H9 (cell line): Measurements from ENCODE around the gene ANKH. TPM values are rescaled to one million over a fixed set of nuclear protein-coding genes. Genes with fewer than 3 reads are reported as not detected.

Source experiments
- DNase-seq: peaks from one replicate; pipeline ENCODE4 v3.0.0-alpha.2; 2017
- H2AFZ ChIP-seq: one replicate; pipeline ENCODE4 v1.6.1; 2013; ENCODE audit warnings: mild to moderate bottlenecking, low read length, control low read depth, moderate library complexity
- H2AK5ac ChIP-seq: 2 replicates; pipeline ENCODE4 v1.6.1; 2013; ENCODE audit warnings: low read length, control low read depth, mixed read lengths; ENCODE audit not compliant: insufficient read length
- H2BK120ac ChIP-seq: one replicate; pipeline ENCODE4 v1.6.1; 2013; ENCODE audit warnings: low read depth, mild to moderate bottlenecking, low read length, control low read depth, inconsistent platforms; ENCODE audit not compliant: poor library complexity, severe bottlenecking
- H2BK12ac ChIP-seq: 2 replicates; pipeline ENCODE4 v1.6.1; 2013; ENCODE audit warnings: low read length, control low read depth, mixed read lengths, low read depth; ENCODE audit not compliant: insufficient read length
- H2BK15ac ChIP-seq: 2 replicates; pipeline ENCODE4 v1.6.1; 2013; ENCODE audit warnings: low read depth, low read length, control low read depth
- H2BK20ac ChIP-seq: one replicate; pipeline ENCODE4 v1.6.1; 2013; ENCODE audit warnings: low read depth, mild to moderate bottlenecking, low read length, control low read depth, inconsistent platforms; ENCODE audit not compliant: poor library complexity, severe bottlenecking
- H2BK5ac ChIP-seq: 2 replicates; pipeline ENCODE4 v1.6.1; 2013; ENCODE audit warnings: low read length, control low read depth, mixed read lengths; ENCODE audit not compliant: insufficient read length
- H3K14ac ChIP-seq: 2 replicates; pipeline ENCODE4 v1.6.1; 2013; ENCODE audit warnings: low read length, control low read depth; ENCODE audit not compliant: insufficient read depth
- H3K18ac ChIP-seq: 2 replicates; pipeline ENCODE4 v1.6.1; 2013; ENCODE audit warnings: low read depth, mild to moderate bottlenecking, mixed read lengths, low read length, control low read depth; ENCODE audit not compliant: insufficient read length
- H3K23ac ChIP-seq: 2 replicates; pipeline ENCODE4 v1.6.1; 2013; ENCODE audit warnings: low read length, control low read depth, mixed read lengths, low read depth; ENCODE audit not compliant: insufficient read length
- H3K23me2 ChIP-seq: 2 replicates; pipeline ENCODE4 v1.6.1; 2013; ENCODE audit warnings: low read depth, mild to moderate bottlenecking, mixed read lengths, low read length, control low read depth; ENCODE audit not compliant: insufficient read length, poor library complexity, severe bottlenecking
- H3K27ac ChIP-seq: 2 replicates; pipeline ENCODE4 v1.5.1; 2013; ENCODE audit warnings: low read length, control low read depth, mixed read lengths, low read depth; ENCODE audit not compliant: insufficient read length
- H3K27me3 ChIP-seq: 2 replicates; pipeline ENCODE4 v1.6.1; 2013; ENCODE audit warnings: low read length, control low read depth, inconsistent platforms; ENCODE audit not compliant: insufficient read depth
- H3K4ac ChIP-seq: 2 replicates; pipeline ENCODE4 v1.6.1; 2013; ENCODE audit warnings: low read depth, mild to moderate bottlenecking, control low read depth, inconsistent platforms, low read length, moderate library complexity
- H3K4me1 ChIP-seq: 2 replicates; pipeline ENCODE4 v1.6.1; 2013; ENCODE audit warnings: low read length, control low read depth, inconsistent platforms; ENCODE audit not compliant: insufficient read depth
- H3K4me2 ChIP-seq: 2 replicates; pipeline ENCODE4 v1.6.1; 2013; ENCODE audit warnings: low read length, control low read depth, mixed read lengths; ENCODE audit not compliant: insufficient read length, insufficient read depth
- H3K56ac ChIP-seq: 2 replicates; pipeline ENCODE4 v1.6.1; 2013; ENCODE audit warnings: low read depth, mild to moderate bottlenecking, mixed read lengths, low read length, control low read depth; ENCODE audit not compliant: insufficient read length
- H3K79me1 ChIP-seq: 2 replicates; pipeline ENCODE4 v1.6.1; 2013; ENCODE audit warnings: low read depth, mild to moderate bottlenecking, moderate library complexity, low read length, control low read depth, inconsistent platforms; ENCODE audit not compliant: insufficient read depth, poor library complexity, severe bottlenecking
- H3K79me2 ChIP-seq: 2 replicates; pipeline ENCODE4 v1.6.1; 2013; ENCODE audit warnings: low read length, control low read depth, inconsistent platforms; ENCODE audit not compliant: insufficient read depth
- H3K9ac ChIP-seq: 2 replicates; pipeline ENCODE4 v1.6.1; 2013; ENCODE audit warnings: low read length, control low read depth, mixed read lengths; ENCODE audit not compliant: insufficient read length; ENCODE audit errors: extremely low read depth
- H3K9me3 ChIP-seq: one replicate; pipeline ENCODE4 v1.6.1; 2013; ENCODE audit warnings: low read depth, low read length, inconsistent platforms; ENCODE audit not compliant: control insufficient read depth
- H3T11ph ChIP-seq: one replicate; pipeline ENCODE4 v1.6.1; 2013; ENCODE audit warnings: mild to moderate bottlenecking, low read length, control low read depth, inconsistent platforms
- H4K20me1 ChIP-seq: one replicate; pipeline ENCODE4 v1.6.1; 2013; ENCODE audit not compliant: control insufficient read depth, insufficient read length, insufficient read depth
- H4K5ac ChIP-seq: 2 replicates; pipeline ENCODE4 v1.6.1; 2013; ENCODE audit warnings: low read depth, mild to moderate bottlenecking, mixed read lengths, low read length, control low read depth; ENCODE audit not compliant: insufficient read length
- H4K8ac ChIP-seq: replicated peaks from 2 replicates; pipeline ENCODE4 v1.6.1; 2013; ENCODE audit warnings: low read length, control low read depth, mixed read lengths, low read depth; ENCODE audit not compliant: insufficient read length
- H4K91ac ChIP-seq: 2 replicates; pipeline ENCODE4 v1.6.1; 2013; ENCODE audit warnings: low read depth, mild to moderate bottlenecking, moderate library complexity, mixed read lengths, low read length, control low read depth; ENCODE audit not compliant: insufficient read length
- H3K27ac Mint-ChIP-seq, 3 experiments: 2 replicates in 2 of 3; 3 replicates in 1 of 3; pipeline ENCODE4 v1.8.0; 2020 to 2021; ENCODE audit warnings: mixed read lengths in 3 of 3, mild to moderate bottlenecking in 1 of 3, moderate library complexity in 1 of 3
- H3K27me3 Mint-ChIP-seq: 2 replicates; pipeline ENCODE4 v1.8.0; 2021; ENCODE audit warnings: low read depth, mild to moderate bottlenecking, moderate library complexity, mixed read lengths
- H3K36me3 Mint-ChIP-seq, 3 experiments: 2 replicates in 2 of 3; 3 replicates in 1 of 3; pipeline ENCODE4 v1.8.0; 2020 to 2021; ENCODE audit warnings: low read depth in 3 of 3, mixed read lengths in 3 of 3; ENCODE audit not compliant: insufficient read depth in 1 of 3
- H3K4me1 Mint-ChIP-seq, 2 experiments: 2 replicates each; pipeline ENCODE4 v1.8.0; 2020; ENCODE audit warnings: mixed read lengths in 2 of 2
- H3K4me3 Mint-ChIP-seq, 2 experiments: 2 replicates in 1 of 2; 3 replicates in 1 of 2; pipeline ENCODE4 v1.8.0; 2020 to 2021; ENCODE audit warnings: mild to moderate bottlenecking in 2 of 2, mixed read lengths in 2 of 2, moderate library complexity in 1 of 2
- H3K9me3 Mint-ChIP-seq, 2 experiments: 2 replicates in 1 of 2; 3 replicates in 1 of 2; pipeline ENCODE4 v1.8.0; 2020; ENCODE audit warnings: mild to moderate bottlenecking in 2 of 2, mixed read lengths in 2 of 2, moderate library complexity in 1 of 2
- WGBS: extraction: QIAGEN DNeasy Blood & Tissue Kit; methylation state at CpG from one replicate; pipeline ENCODE4 v1.1.7; 2013; ENCODE audit warnings: missing lambda C conversion rate, low lambda C conversion rate, mixed read lengths; ENCODE audit not compliant: insufficient read length; ENCODE audit errors: extremely low coverage; 5-methylcytosine and 5-hydroxymethylcytosine counted together
- total RNA-seq: library from RNA; stranded (reverse); gene quantifications from 2 replicates; pipeline ENCODE4 v1.2.1, GENCODE V29; 2021
- TF ChIP-seq, protein P1 (sequence below): fragments of 200-600 bp; sonication (generic); conservative IDR thresholded peaks from 3 replicates; pipeline ENCODE4 v1.8.0; 2021; ENCODE audit warnings: antibody characterized with exemption, mild to moderate bottlenecking

The ANKH gene
- total RNA-seq, 1 experiment from 2014 or later = 9.6 TPM

DNA sequence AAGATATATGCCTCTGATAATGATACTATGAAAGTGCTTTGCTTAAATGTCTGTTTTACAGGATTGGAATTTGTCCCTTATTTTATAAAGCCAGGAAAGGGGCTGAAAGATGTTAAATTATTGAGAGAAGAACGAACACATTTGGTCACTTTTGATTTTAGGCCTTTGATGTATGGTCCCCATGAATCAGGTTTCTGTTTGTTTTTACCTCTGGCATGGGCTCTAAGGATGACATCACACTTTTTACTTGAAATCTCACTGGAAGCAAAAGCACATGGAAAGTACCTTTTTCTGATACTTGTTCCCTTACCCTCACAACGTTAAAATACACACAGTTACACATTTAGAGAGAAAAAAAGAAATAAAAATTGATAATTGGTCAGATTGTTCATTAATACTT is 200.2 kb downstream of the ANKH start:
- Histone ChIP-seq H3K27ac (no peak overlapping the region), H3K79me1 (peaks cover 3% of the 10 kb centered on the region), H3K9ac (no peak overlapping the region), H2AFZ (no peak overlapping the region), H3K14ac (no peak overlapping the region), H3K23ac (no peak overlapping the region), H3K4me1 (peaks cover 9% of the 10 kb centered on the region; the same call in 1 of the 2 replicates), H2BK15ac (no peak overlapping the region), H3K18ac (no peak overlapping the region), H3K9me3 (no peaks in the 10 kb centered on the region), H3K27me3 (no peaks in the 10 kb centered on the region), H2BK120ac (no peak overlapping the region), H4K20me1 (no peaks in the 10 kb centered on the region), H4K5ac (no peak overlapping the region), H2AK5ac (no peak overlapping the region), H3K56ac (no peak overlapping the region), H2BK5ac (no peak overlapping the region), H3K4me2 (no peak overlapping the region), H2BK12ac (no peak overlapping the region), H3T11ph (no peak overlapping the region), H3K79me2 (peaks cover 11% of the 10 kb centered on the region; the same call in 1 of the 2 replicates), H3K4ac (no peak overlapping the region), H4K8ac (no peak overlapping the region), H3K23me2 (no peaks in the 10 kb centered on the region), H2BK20ac (no peak overlapping the region), H4K91ac (no peak overlapping the region)
- TF ChIP-seq, protein P1, sequence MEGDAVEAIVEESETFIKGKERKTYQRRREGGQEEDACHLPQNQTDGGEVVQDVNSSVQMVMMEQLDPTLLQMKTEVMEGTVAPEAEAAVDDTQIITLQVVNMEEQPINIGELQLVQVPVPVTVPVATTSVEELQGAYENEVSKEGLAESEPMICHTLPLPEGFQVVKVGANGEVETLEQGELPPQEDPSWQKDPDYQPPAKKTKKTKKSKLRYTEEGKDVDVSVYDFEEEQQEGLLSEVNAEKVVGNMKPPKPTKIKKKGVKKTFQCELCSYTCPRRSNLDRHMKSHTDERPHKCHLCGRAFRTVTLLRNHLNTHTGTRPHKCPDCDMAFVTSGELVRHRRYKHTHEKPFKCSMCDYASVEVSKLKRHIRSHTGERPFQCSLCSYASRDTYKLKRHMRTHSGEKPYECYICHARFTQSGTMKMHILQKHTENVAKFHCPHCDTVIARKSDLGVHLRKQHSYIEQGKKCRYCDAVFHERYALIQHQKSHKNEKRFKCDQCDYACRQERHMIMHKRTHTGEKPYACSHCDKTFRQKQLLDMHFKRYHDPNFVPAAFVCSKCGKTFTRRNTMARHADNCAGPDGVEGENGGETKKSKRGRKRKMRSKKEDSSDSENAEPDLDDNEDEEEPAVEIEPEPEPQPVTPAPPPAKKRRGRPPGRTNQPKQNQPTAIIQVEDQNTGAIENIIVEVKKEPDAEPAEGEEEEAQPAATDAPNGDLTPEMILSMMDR = no peak
- Mint-ChIP-seq H3K27me3 (no peaks in the 10 kb centered on the region), H3K4me1 (peaks cover 43 to 50% of the 10 kb centered on the region in 2 experiments), H3K4me3 (no peak overlapping the region), H3K27ac (peak overlapping the region in 1 of 3 experiments; percentile 46; a peak in 1 of 7 replicates), H3K9me3 (no peaks in the 10 kb centered on the region), H3K36me3 (peaks cover 0 to 6% (median 0%) of the 10 kb centered on the region in 3 experiments; a peak in 2 of 7 replicates)
- WGBS = no CpG with 5 or more reads among the region's 2 CpGs
- DNase-seq = no peak
